ENCODE measurements around the gene ABHD12.
"Not testable (repeated sequence)": the region's sequence is repeated elsewhere in the genome, so short reads cannot be mapped to it uniquely, and the experiment has no call there.

ABHD12 gene

GRCh38 chr20:25274891-25275812 is 115.5 kb downstream of the ABHD12 start:
- DNase-seq = no peak

DNA sequence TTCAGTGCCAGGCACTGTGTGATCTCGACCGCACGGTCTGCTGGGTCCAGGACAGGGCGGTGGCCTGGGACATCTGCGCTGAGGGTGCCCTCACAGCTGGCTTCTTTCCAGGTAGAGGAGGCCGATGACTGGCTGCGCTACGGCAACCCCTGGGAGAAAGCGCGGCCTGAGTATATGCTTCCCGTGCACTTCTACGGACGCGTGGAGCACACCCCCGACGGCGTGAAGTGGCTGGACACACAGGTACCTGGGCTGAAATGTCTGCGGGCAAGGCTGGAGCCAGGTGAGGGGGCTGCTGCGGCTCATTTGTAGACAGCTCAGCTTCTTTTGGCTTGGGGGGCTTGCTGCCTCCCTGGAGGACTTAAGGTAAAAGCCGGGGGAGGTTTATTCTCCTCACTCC is 116.2 kb downstream of the ABHD12 start:
- no peak for DNase-seq

GRCh38 chr20:25273541-25274358 is 116.9 kb downstream of the ABHD12 start:
- DNase-seq = no peak

DNA sequence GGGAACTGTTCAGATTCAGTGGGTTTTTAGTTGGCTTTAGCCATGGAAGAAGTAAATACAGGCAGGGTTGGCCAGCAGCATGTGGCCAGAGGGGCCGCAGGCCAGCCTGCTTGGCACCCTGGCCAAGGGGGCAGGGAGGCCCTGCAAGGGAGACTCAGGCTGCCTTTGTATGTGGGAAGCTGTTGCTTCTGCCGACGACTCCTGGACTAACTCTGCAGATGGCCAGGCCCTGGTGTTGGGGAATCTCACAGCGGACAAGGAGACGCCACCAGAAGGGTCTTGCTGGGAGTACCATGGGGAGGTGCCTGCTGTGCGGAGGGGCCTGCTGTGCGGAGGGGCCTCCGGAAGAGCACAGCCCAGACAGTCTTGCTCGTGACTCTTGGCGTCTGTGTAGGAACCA is 117.6 kb downstream of the ABHD12 start:
- DNase-seq = no peak

DNA sequence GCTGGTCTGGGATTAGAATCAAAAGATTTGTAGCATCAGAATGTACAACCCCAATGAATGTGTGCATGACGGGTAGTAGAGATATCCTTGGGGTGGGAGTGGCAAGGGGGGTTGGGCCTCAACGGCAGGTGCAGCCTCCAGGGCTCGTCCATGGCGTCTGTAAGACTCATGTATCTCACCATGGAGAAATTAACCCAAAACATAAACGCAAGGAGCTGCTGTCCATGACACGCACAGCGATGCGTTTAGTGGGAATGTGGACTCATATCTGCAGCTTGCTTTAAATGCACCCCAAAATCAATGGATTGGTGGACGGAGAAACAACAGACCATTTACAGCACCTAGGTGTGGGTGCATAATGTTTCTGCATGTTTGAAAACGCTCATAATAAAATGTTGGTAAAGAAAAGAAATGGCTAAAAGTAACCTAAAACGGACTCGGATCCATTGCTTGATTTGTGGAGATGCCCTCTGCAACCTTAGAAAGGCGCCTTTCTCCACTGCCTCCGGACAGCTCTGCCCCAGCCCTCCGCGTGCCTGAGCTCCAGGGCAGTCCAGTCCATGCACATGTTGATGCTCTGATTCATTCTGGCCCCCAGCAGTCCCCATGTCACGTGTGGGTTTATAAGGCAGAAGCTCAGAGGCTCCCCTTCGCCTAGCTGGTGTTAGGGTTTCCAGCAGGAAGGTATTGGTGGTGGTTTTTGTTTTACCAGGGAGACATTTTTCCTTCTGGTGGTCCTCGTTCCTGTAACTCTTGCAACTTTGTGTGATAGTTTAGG is 118.2 kb downstream of the ABHD12 start:
- DNase-seq = no peak

GRCh38 chr20:25271486-25272222 is 119.0 kb downstream of the ABHD12 start:
- DNase-seq = no peak

GRCh38 chr20:25270829-25271251 is 119.8 kb downstream of the ABHD12 start:
- no peak for DNase-seq

DNA sequence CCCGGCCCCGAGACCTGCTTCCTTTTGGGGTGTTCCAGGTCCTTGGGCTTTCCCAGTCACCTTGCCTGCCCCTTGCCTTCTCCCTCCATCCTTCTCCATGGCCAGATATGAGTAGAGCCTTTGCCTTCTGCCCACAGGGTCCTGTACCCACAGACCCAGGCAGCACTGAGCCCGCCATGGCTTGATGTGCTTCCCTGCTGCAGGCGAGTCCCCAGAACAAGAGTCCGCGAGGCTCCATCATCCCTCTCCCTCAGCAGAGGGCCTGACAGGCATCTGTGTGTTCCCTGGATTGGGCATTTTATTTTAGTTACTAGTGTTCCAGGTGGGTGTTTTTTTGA is 120.8 kb downstream of the ABHD12 start:
- no peak for DNase-seq

GRCh38 chr20:25269057-25269832 is 121.4 kb downstream of the ABHD12 start:
- no peak for DNase-seq

DNA sequence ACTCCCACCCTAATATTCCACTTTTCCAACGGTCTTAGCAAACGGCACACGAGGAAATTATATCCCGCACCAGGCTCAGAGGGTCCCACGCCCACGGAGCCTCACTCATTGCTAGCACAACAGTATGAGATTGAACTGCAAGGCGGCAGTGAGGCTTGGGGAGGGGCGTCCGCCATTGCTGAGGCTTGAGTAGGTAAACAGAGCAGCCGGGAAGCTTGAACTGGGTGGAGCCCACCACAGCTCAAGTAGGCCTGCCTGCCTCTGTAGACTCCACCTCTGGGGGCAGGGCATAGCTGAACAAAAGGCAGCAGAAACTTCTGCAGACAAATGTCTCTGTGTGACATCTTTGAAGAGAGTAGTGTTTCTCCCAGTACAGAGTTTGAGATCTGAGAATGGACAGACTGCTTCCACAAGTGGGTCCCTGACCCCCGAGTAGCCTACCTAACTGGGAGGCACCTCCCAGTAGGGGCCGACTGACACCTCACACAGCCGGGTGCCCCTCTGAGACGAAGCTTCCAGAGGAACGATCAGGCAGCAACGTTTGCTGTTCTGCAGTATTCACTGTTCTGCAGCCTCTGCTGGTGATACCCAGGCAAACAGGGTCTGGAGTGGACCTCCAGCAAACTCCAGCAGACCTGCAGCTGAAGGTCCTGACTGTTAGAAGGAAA is 129.7 kb downstream of the ABHD12 start:
- not testable (repeated sequence) for DNase-seq

DNA sequence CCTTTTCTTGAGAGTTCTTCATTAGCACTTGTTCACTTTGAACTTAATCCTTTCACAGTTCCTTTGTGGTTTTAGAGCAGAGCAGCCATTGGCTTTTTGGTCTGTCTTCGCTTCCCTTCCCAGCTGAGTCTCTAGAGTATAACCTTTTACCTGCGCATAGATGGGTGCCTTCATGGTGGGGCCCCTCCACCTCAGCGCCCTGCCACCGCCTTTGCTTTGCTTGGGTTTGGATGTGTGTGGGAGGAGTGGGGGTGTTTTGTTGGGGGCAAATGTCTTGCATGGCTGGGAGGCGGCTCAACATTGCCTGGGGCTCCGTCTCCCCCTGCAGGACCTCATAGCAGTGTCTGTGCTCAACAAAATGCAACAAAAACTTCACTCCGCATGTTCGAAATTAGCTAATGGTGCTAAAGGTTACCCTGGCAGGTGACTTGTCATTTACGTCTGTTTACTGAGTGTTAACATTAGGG is 130.8 kb downstream of the ABHD12 start:
- DNase-seq = no peak

- DNase-seq = no peak
These were observed 131.3 kb downstream of the ABHD12 start for GRCh38 chr20:25259358-25259757.

DNA sequence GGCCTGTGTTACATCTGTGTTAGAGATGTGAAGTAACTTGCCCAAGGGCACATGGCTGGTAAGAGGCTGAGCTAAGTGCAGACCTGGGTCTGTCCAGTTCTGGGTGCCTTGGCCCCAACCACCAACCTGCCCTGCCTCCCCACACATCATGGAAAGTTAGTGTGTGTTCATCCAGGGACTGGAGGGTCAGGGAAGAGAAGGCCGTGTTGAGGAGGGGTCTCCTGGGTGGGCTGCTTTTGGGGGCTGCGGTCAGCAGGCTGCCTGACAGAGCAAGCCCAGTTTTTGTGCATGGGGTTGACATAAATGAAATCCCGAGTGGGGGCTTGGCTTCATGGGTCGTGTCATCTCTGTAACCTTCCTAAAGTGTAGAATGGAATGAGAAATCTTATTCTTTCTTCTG is 131.8 kb downstream of the ABHD12 start:
- no peak for DNase-seq

- DNase-seq = no peak
These were observed 132.2 kb downstream of the ABHD12 start for GRCh38 chr20:25258476-25258805.

GRCh38 chr20:25257756-25258475 is 132.7 kb downstream of the ABHD12 start:
- DNase-seq = no peak

- no peak for DNase-seq
These were observed 133.5 kb downstream of the ABHD12 start for GRCh38 chr20:25257130-25257529.

- no peak for DNase-seq
These were observed 134.3 kb downstream of the ABHD12 start for GRCh38 chr20:25256226-25256859.

GRCh38 chr20:25254986-25255680 is 135.5 kb downstream of the ABHD12 start:
- DNase-seq = no peak

- no peak for DNase-seq
These were observed 136.1 kb downstream of the ABHD12 start for GRCh38 chr20:25254571-25254970.
